ENCODE measurements around the gene A3GALT2.

Gene A3GALT2

GRCh38 chr1:33360367-33360766, 39.5 kb upstream of the A3GALT2 start:
- DNase-seq (ENCODE audit: low read depth): no peak
- TF ChIP-seq, protein P1, sequence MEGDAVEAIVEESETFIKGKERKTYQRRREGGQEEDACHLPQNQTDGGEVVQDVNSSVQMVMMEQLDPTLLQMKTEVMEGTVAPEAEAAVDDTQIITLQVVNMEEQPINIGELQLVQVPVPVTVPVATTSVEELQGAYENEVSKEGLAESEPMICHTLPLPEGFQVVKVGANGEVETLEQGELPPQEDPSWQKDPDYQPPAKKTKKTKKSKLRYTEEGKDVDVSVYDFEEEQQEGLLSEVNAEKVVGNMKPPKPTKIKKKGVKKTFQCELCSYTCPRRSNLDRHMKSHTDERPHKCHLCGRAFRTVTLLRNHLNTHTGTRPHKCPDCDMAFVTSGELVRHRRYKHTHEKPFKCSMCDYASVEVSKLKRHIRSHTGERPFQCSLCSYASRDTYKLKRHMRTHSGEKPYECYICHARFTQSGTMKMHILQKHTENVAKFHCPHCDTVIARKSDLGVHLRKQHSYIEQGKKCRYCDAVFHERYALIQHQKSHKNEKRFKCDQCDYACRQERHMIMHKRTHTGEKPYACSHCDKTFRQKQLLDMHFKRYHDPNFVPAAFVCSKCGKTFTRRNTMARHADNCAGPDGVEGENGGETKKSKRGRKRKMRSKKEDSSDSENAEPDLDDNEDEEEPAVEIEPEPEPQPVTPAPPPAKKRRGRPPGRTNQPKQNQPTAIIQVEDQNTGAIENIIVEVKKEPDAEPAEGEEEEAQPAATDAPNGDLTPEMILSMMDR (IDR thresholded peaks at IDR 0.05; ENCODE audit: control insufficient read depth, insufficient read depth, low read depth, low read length, missing control alignments): no peak
- H3K4me3 ChIP-seq (ENCODE audit: control insufficient read depth, low read depth, low read length): no peak overlapping the region

GRCh38 chr1:33359931-33360330, 39.0 kb upstream of the A3GALT2 start:
- DNase-seq (ENCODE audit: low read depth): no peak
- TF ChIP-seq, protein P1 (IDR thresholded peaks at IDR 0.05; ENCODE audit: control insufficient read depth, insufficient read depth, low read depth, low read length, missing control alignments): no peak
- H3K4me3 ChIP-seq (ENCODE audit: control insufficient read depth, low read depth, low read length): no peak overlapping the region

GRCh38 chr1:33358795-33359503, 38.1 kb upstream of the A3GALT2 start:
- TF ChIP-seq, protein P1 (IDR thresholded peaks at IDR 0.05; ENCODE audit: control insufficient read depth, insufficient read depth, low read depth, low read length, missing control alignments): no peak
- H3K4me3 ChIP-seq (ENCODE audit: control insufficient read depth, low read depth, low read length): no peak overlapping the region
- no peak for DNase-seq (ENCODE audit: low read depth)

DNA sequence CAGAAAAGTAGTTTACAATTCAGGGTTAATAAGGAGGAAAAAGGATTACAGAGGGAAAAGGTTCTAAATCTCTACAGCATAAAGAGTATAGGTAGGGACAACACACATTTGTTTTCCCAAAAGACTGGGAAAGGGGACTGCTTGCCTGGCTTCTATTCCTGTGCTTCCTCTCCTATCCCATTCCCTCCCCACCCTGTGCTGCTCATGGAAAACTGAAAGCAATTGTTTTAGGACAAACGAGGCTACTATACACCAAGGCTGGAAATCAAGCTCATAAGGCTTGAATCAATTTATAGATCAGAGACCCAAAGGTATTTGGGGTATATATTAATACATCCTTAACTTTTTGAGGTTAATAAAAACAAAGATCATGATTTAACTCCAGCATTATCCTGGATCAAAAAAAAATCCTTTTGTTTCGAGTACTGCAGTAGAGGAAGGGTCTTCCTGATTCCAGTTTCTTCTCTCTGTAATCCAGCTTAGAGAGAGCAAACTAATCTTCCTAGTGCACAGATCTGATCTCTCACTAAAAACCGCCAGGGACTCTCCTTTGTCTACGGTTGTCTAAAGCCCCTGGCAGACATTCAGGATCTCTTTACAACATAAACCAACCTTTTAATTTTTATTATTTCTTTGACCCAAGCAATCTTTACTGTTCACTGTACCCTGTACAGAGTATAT, 37.4 kb upstream of the A3GALT2 start:
- DNase-seq (ENCODE audit: low read depth): no peak
- TF ChIP-seq, protein P1 (IDR thresholded peaks at IDR 0.05; ENCODE audit: control insufficient read depth, insufficient read depth, low read depth, low read length, missing control alignments): no peak
- H3K4me3 ChIP-seq (ENCODE audit: control insufficient read depth, low read depth, low read length): no peak overlapping the region

GRCh38 chr1:33357099-33357498, 36.2 kb upstream of the A3GALT2 start:
- TF ChIP-seq, protein P1 (IDR thresholded peaks at IDR 0.05; ENCODE audit: control insufficient read depth, insufficient read depth, low read depth, low read length, missing control alignments): no peak
- H3K4me3 ChIP-seq (ENCODE audit: control insufficient read depth, low read depth, low read length): no peak overlapping the region
- no peak for DNase-seq (ENCODE audit: low read depth)

- TF ChIP-seq, protein P1 (IDR thresholded peaks at IDR 0.05; ENCODE audit: control insufficient read depth, insufficient read depth, low read depth, low read length, missing control alignments): no peak
- H3K4me3 ChIP-seq (ENCODE audit: control insufficient read depth, low read depth, low read length): no peak overlapping the region
- no peak for DNase-seq (ENCODE audit: low read depth)
Measured at GRCh38 chr1:33354707-33355316, 33.9 kb upstream of the A3GALT2 start.

All from AG09309 (cell line).